DND-41 (cell line): ENCODE results near the gene OGFRL1.

ENCODE experiments used
- ATAC-seq: fragments of 200-7000 bp; cut with Tn5 transposase; 3 replicates; pipeline ENCODE4 v1.9.1; 2021; ENCODE audit warnings: low read depth; ENCODE audit not compliant: insufficient read depth
- DNase-seq: peaks from one replicate; pipeline ENCODE4 v3.0.0-alpha.2; 2020
- H2AFZ ChIP-seq: 2 replicates; pipeline ENCODE4 v1.6.0; 2012; ENCODE audit warnings: low read depth, low read length
- H3K27ac ChIP-seq: 2 replicates; pipeline ENCODE4 v1.5.1; 2012; ENCODE audit warnings: low read length, inconsistent platforms
- H3K27me3 ChIP-seq: fragments of 200-600 bp; sonication (generic); 2 replicates; pipeline ENCODE4 v1.6.0; 2012; ENCODE audit warnings: low read length, mild to moderate bottlenecking, inconsistent platforms; ENCODE audit not compliant: insufficient read depth, poor library complexity
- H3K36me3 ChIP-seq: 2 replicates; pipeline ENCODE4 v1.5.1; 2012; ENCODE audit warnings: low read length, inconsistent platforms; ENCODE audit not compliant: insufficient read depth
- H3K4me1 ChIP-seq: 2 replicates; pipeline ENCODE4 v1.5.1; 2012; ENCODE audit warnings: mild to moderate bottlenecking, low read length; ENCODE audit not compliant: insufficient read depth
- H3K4me2 ChIP-seq: 2 replicates; pipeline ENCODE4 v1.6.0; 2012; ENCODE audit warnings: mild to moderate bottlenecking, moderate library complexity, low read length, inconsistent platforms; ENCODE audit not compliant: insufficient read depth
- H3K4me3 ChIP-seq, 2 experiments: fragments of 200-600 bp in 1 of 2; shearing (Covaris generic) in 1 of 2; 2 replicates each; pipeline ENCODE4 v1.5.1; 2012 to 2016; ENCODE audit warnings: inconsistent platforms in 2 of 2, low read length in 2 of 2, mild to moderate bottlenecking in 2 of 2, low read depth in 1 of 2, moderate library complexity in 1 of 2
- H3K79me2 ChIP-seq: 2 replicates; pipeline ENCODE4 v1.6.0; 2012; ENCODE audit warnings: low read length, inconsistent platforms; ENCODE audit not compliant: insufficient read depth
- H3K9ac ChIP-seq: 2 replicates; pipeline ENCODE4 v1.6.0; 2012; ENCODE audit warnings: low read depth, mild to moderate bottlenecking, inconsistent platforms, low read length, moderate library complexity
- H3K9me3 ChIP-seq: 2 replicates; pipeline ENCODE4 v1.5.1; 2012; ENCODE audit warnings: low read length, moderate library complexity, mild to moderate bottlenecking, inconsistent platforms; ENCODE audit not compliant: insufficient read depth, severe bottlenecking
- H4K20me1 ChIP-seq: 2 replicates; pipeline ENCODE4 v1.6.0; 2012; ENCODE audit warnings: low read length; ENCODE audit not compliant: insufficient read depth
- CTCF ChIP-seq: IDR thresholded peaks from 2 replicates; pipeline ENCODE4 v1.5.1; 2012; ENCODE audit warnings: borderline replicate concordance, low read length, moderate library complexity, mild to moderate bottlenecking; ENCODE audit not compliant: poor library complexity, severe bottlenecking; ENCODE audit errors: extremely low read depth
- EZH2 ChIP-seq: IDR thresholded peaks from 3 replicates; pipeline ENCODE4 v1.6.1; 2012; ENCODE audit warnings: borderline replicate concordance, low read depth, mild to moderate bottlenecking, moderate library complexity, low read length, inconsistent platforms; ENCODE audit not compliant: severe bottlenecking

Gene OGFRL1

GRCh38 chr6:71280701-71281100 is 7.9 kb upstream of the OGFRL1 start:
- H3K4me2 ChIP-seq = no peak overlapping the region
- TF ChIP-seq CTCF (no peak), EZH2 (no peak)
- H3K4me3 ChIP-seq = no peak overlapping the region
- no peak for ATAC-seq
- H3K27me3 ChIP-seq = no peaks in the 10 kb centered on the region
- H2AFZ ChIP-seq = no peak overlapping the region
- no peaks in the 10 kb centered on the region for H3K79me2 ChIP-seq
- H3K27ac ChIP-seq = no peak overlapping the region
- no peaks in the 10 kb centered on the region for H3K36me3 ChIP-seq
- no peaks in the 10 kb centered on the region for H4K20me1 ChIP-seq
- no peak overlapping the region for H3K9ac ChIP-seq
- no peak for DNase-seq
- H3K4me1 ChIP-seq = no peaks in the 10 kb centered on the region
- H3K9me3 ChIP-seq = no peaks in the 10 kb centered on the region

- no peak for DNase-seq
- no peak overlapping the region for H3K27ac ChIP-seq
- no peaks in the 10 kb centered on the region for H3K4me1 ChIP-seq
- H3K4me2 ChIP-seq = no peak overlapping the region
- no peaks in the 10 kb centered on the region for H3K27me3 ChIP-seq
- H2AFZ ChIP-seq = no peak overlapping the region
- H3K9ac ChIP-seq = no peak overlapping the region
- no peak for TF ChIP-seq EZH2
- no peak for TF ChIP-seq CTCF
- no peaks in the 10 kb centered on the region for H4K20me1 ChIP-seq
- no peak for ATAC-seq
- no peaks in the 10 kb centered on the region for H3K9me3 ChIP-seq
- no peaks in the 10 kb centered on the region for H3K36me3 ChIP-seq
- H3K4me3 ChIP-seq = no peak overlapping the region
- H3K79me2 ChIP-seq = no peaks in the 10 kb centered on the region
Measured at GRCh38 chr6:71284785-71285184, 3.8 kb upstream of the OGFRL1 start.

GRCh38 chr6:71287038-71287437 is 1.6 kb upstream of the OGFRL1 start:
- Histone ChIP-seq H3K9me3 (no peaks in the 10 kb centered on the region), H3K9ac (no peak overlapping the region), H3K4me1 (no peaks in the 10 kb centered on the region), H2AFZ (no peak overlapping the region), H3K36me3 (no peaks in the 10 kb centered on the region), H4K20me1 (no peaks in the 10 kb centered on the region), H3K27ac (no peak overlapping the region), H3K4me2 (no peak overlapping the region), H3K4me3 (no peak overlapping the region), H3K79me2 (no peaks in the 10 kb centered on the region), H3K27me3 (no peaks in the 10 kb centered on the region)
- ATAC-seq = no peak
- DNase-seq = no peak
- no peak for TF ChIP-seq EZH2
- no peak for TF ChIP-seq CTCF

DNA sequence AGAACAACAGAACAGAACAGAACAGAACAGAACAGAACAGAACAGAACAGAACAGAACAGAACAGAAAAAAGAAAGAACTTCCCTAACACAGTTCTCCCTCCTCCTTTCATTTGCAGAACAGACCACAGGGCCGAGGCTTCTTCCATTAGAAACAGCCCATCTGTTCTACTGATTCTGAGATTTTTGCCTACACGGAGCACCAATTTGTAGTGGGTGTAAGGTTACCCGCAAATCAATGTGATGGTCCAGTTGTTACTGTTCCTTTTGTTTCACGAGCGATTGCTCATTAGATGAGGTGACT is 734 bp upstream of the OGFRL1 start:
- TF ChIP-seq CTCF (no peak), EZH2 (no peak)
- no peaks in the 10 kb centered on the region for H3K36me3 ChIP-seq
- no peak overlapping the region for H3K27ac ChIP-seq
- no peak overlapping the region for H3K9ac ChIP-seq
- H2AFZ ChIP-seq = no peak overlapping the region
- H3K4me2 ChIP-seq = no peak overlapping the region
- H3K27me3 ChIP-seq = no peaks in the 10 kb centered on the region
- no peaks in the 10 kb centered on the region for H3K79me2 ChIP-seq
- no peaks in the 10 kb centered on the region for H3K4me1 ChIP-seq
- ATAC-seq = no peak
- no peak for DNase-seq
- H4K20me1 ChIP-seq = no peaks in the 10 kb centered on the region
- no peak overlapping the region for H3K4me3 ChIP-seq
- no peaks in the 10 kb centered on the region for H3K9me3 ChIP-seq
